Spleen (tissue), 11 donors: ENCODE data around the gene FMC1. TPM values are rescaled to one million over a fixed set of nuclear protein-coding genes. Genes with fewer than 3 reads are reported as not detected.
"Not testable (repeated sequence)": the region's sequence is repeated elsewhere in the genome, so short reads cannot be mapped to it uniquely, and the experiment has no call there.

Experiments
- DNase-seq: peaks from one replicate; pipeline ENCODE4 v3.0.0-alpha.2; 2020
- H3K27ac ChIP-seq, 8 donors: fragments of 200-600 bp; sonication (generic) in 7 of 8; 1 replicate in 4 of 8; 2 replicates in 4 of 8; pipeline versions ENCODE4 v1.5.0 to v1.8.0; 2016 to 2021; ENCODE audit warnings: inconsistent platforms in 4 of 8, mild to moderate bottlenecking in 4 of 8, moderate library complexity in 1 of 8
- H3K27me3 ChIP-seq, 7 donors: fragments of 200-600 bp; sonication (generic) in 6 of 7; replicated peaks in 1 of 7; 1 replicate in 4 of 7; 2 replicates in 3 of 7; pipeline versions ENCODE4 v1.5.0 to v1.8.0; 2016 to 2021; ENCODE audit warnings: inconsistent platforms in 3 of 7, mild to moderate bottlenecking in 1 of 7
- H3K36me3 ChIP-seq, 6 donors: fragments of 200-600 bp; sonication (generic) in 5 of 6; 1 replicate in 4 of 6; 2 replicates in 2 of 6; pipeline versions ENCODE4 v1.5.0 to v1.8.0; 2016 to 2021; ENCODE audit warnings: inconsistent platforms in 2 of 6
- H3K4me1 ChIP-seq, 6 donors: fragments of 200-600 bp; sonication (generic) in 5 of 6; 1 replicate in 3 of 6; 2 replicates in 3 of 6; pipeline versions ENCODE4 v1.5.0 to v1.8.0; 2016 to 2021; ENCODE audit warnings: inconsistent platforms in 3 of 6
- H3K4me3 ChIP-seq, 8 donors: fragments of 200-600 bp; sonication (generic) in 7 of 8; 1 replicate in 4 of 8; 2 replicates in 4 of 8; pipeline versions ENCODE4 v1.5.0 to v1.8.0; 2016 to 2021; ENCODE audit warnings: inconsistent platforms in 4 of 8, mild to moderate bottlenecking in 4 of 8, moderate library complexity in 2 of 8
- H3K9me3 ChIP-seq, 8 donors: fragments of 200-600 bp; sonication (generic) in 7 of 8; 1 replicate in 4 of 8; 2 replicates in 4 of 8; pipeline versions ENCODE4 v1.5.0 to v1.8.0; 2016 to 2021; ENCODE audit warnings: inconsistent platforms in 4 of 8
- CTCF ChIP-seq, 11 experiments: fragments of 200-600 bp in 7 of 11; fragments of 450-650 bp in 4 of 11; sonication (generic) in 4 of 11; IDR thresholded peaks in 8 of 11; conservative IDR thresholded peaks in 3 of 11; 1 replicate in 7 of 11; 2 replicates in 4 of 11; pipeline versions ENCODE4 v1.4.0 to v1.8.0; 2016 to 2021; ENCODE audit warnings: antibody characterized with exemption in 11 of 11, inconsistent platforms in 4 of 11, mild to moderate bottlenecking in 1 of 11
- POLR2A ChIP-seq, 3 donors: fragments of 450-650 bp; IDR thresholded peaks; one replicate each; pipeline ENCODE4 v1.5.1; 2017; ENCODE audit warnings: antibody characterized with exemption in 3 of 3, mild to moderate bottlenecking in 1 of 3
- POLR2AphosphoS5 ChIP-seq, 3 donors: sonication (generic); formaldehyde crosslinking; IDR thresholded peaks; one replicate each; pipeline ENCODE4 v1.5.1; 2017; ENCODE audit warnings: antibody characterized with exemption in 3 of 3
- WGBS, 5 donors: extraction: QIAGEN DNeasy Blood & Tissue Kit in 3 of 5; methylation state at CpG; one replicate each; pipeline versions ENCODE4 v1.1.5 to v1.1.7; 2013 to 2018; 5-methylcytosine and 5-hydroxymethylcytosine counted together
- intact Hi-C: fragments of 100-400 bp; cut with DNase I; formaldehyde crosslinking; loops from one replicate; pipeline ENCODE4 v1.15.0; 2023; ENCODE audit warnings: low total_unique reads
- polyA plus RNA-seq, 3 donors: library from polyadenylated mRNA; stranded (reverse); fragments of 200-250 nt; gene quantifications; one replicate each; pipeline ENCODE4 v1.2.1, GENCODE V29; 2013
- total RNA-seq, 7 donors: library from RNA; depleted of rRNA in 3 of 7; stranded (reverse); fragments of >200 nt in 3 of 7; fragmentation: NEBNext Ultra II Directional in 4 of 7; extraction: Animal tissue kit (Norgen Biotek cat#: 25700) in 4 of 7; gene quantifications; one replicate each; pipeline versions ENCODE4 v1.1.0 to v1.2.1, GENCODE V29; 2016 to 2021
- donor health status: healthy with polysubstance abuse.
- donor health status: DM: no; HTN: no; CAD: no; lungs with moderate emphysema.
- donor health status: DM: no; HTN: no; CAD: no.
- donor health status: Bipolar disorder and iron deficiency.
- donor health status: healthy.
- donor health status: DM: no; HTN: no; CAD: no.
- donor health status: DM: yes; HTN: yes; CAD: no.

Gene FMC1
- total and polyA plus RNA-seq, 10 donors = 4.3 to 26.2 (median 11.8) TPM

GRCh38 chr7:139304517-139304916 is 36.6 kb upstream of the FMC1 start:
- TF ChIP-seq POLR2AphosphoS5 (IDR thresholded peaks at IDR 0.05) (no peak), CTCF (IDR thresholded peaks at IDR 0.05 in 8 of 11, conservative IDR thresholded peaks at IDR 0.05 in 3 of 11) (no peak), POLR2A (IDR thresholded peaks at IDR 0.05) (no peak)
- no peak overlapping the region for H3K27ac ChIP-seq
- H3K9me3 ChIP-seq = no peaks in the 10 kb centered on the region
- H3K4me3 ChIP-seq = no peak overlapping the region
- DNase-seq = no peak
- no peaks in the 10 kb centered on the region for H3K27me3 ChIP-seq
- 87 to 98% (median 93%) methylated on average over 1 of the region's 1 CpG for WGBS, 5 donors
- peaks cover 0 to 46% (median 4%) of the 10 kb centered on the region in 6 donors for H3K36me3 ChIP-seq
- intact Hi-C loops = no loop called here
- H3K4me1 ChIP-seq = no peaks in the 10 kb centered on the region

GRCh38 chr7:139317939-139318505 is 23.1 kb upstream of the FMC1 start:
- H3K9me3 ChIP-seq = no peaks in the 10 kb centered on the region
- DNase-seq = no peak
- no peaks in the 10 kb centered on the region for H3K36me3 ChIP-seq
- intact Hi-C loops = no loop called here
- WGBS, 5 donors = 60 to 80% (median 72%) methylated on average over 5 of the region's 5 CpGs
- no peaks in the 10 kb centered on the region for H3K4me1 ChIP-seq
- H3K4me3 ChIP-seq = no peak overlapping the region
- no peaks in the 10 kb centered on the region for H3K27me3 ChIP-seq
- TF ChIP-seq POLR2AphosphoS5 (IDR thresholded peaks at IDR 0.05) = no peak
- TF ChIP-seq CTCF (IDR thresholded peaks at IDR 0.05 in 8 of 11, conservative IDR thresholded peaks at IDR 0.05 in 3 of 11) = no peak
- no peak for TF ChIP-seq POLR2A (IDR thresholded peaks at IDR 0.05)
- H3K27ac ChIP-seq = no peak overlapping the region

GRCh38 chr7:139321071-139321745 is 19.9 kb upstream of the FMC1 start:
- intact Hi-C loops = no loop called here

GRCh38 chr7:139324709-139325108 is 16.4 kb upstream of the FMC1 start:
- H3K27ac ChIP-seq, H3K27me3 ChIP-seq, DNase-seq, intact Hi-C loops, H3K36me3 ChIP-seq, H3K9me3 ChIP-seq, H3K4me1 ChIP-seq, H3K4me3 ChIP-seq: not testable (repeated sequence)
- WGBS, 5 donors = 94 to 98% (median 96%) methylated on average over 11 of the region's 11 CpGs

More at GRCh38 chr7:139321071-139321745, 19.9 kb upstream of the FMC1 start:
- H3K27me3 ChIP-seq = no peaks in the 10 kb centered on the region
- H3K27ac ChIP-seq = no peak overlapping the region
- no peaks in the 10 kb centered on the region for H3K36me3 ChIP-seq
- no peaks in the 10 kb centered on the region for H3K9me3 ChIP-seq
- H3K4me3 ChIP-seq = no peak overlapping the region
- no peak for DNase-seq
- H3K4me1 ChIP-seq = no peaks in the 10 kb centered on the region
- WGBS, 5 donors = 72 to 84% (median 81%) methylated on average over 11 of the region's 11 CpGs
- TF ChIP-seq CTCF (IDR thresholded peaks at IDR 0.05 in 8 of 11, conservative IDR thresholded peaks at IDR 0.05 in 3 of 11) (no peak), POLR2A (IDR thresholded peaks at IDR 0.05) (no peak), POLR2AphosphoS5 (IDR thresholded peaks at IDR 0.05) (no peak)
